Upper lobe of left lung (tissue), 6 donors: ENCODE data around the gene ACTC1. TPM values are rescaled to one million over a fixed set of nuclear protein-coding genes. Genes with fewer than 3 reads are reported as not detected.
A peak's percentile ranks its signal among the peaks of the same experiment; 100 is the strongest.

Experiments
- ATAC-seq, 2 donors: fragments of 200-7000 bp; cut with Tn5 transposase; one replicate each; pipeline ENCODE4 v1.9.1; 2022; ENCODE audit warnings: mild to moderate bottlenecking in 2 of 2, moderate library complexity in 2 of 2; ENCODE audit not compliant: low FRiP score in 2 of 2
- DNase-seq, 2 donors: peaks; one replicate each; pipeline ENCODE4 v3.0.0-alpha.2; 2019 to 2020
- H3K27ac ChIP-seq, 4 donors: fragments of 200-600 bp; sonication (generic); one replicate each; pipeline ENCODE4 v1.5.1; 2016 to 2019
- H3K27me3 ChIP-seq, 4 donors: fragments of 200-600 bp; sonication (generic); one replicate each; pipeline ENCODE4 v1.5.1; 2017 to 2019
- H3K36me3 ChIP-seq, 4 donors: fragments of 200-600 bp; sonication (generic); one replicate each; pipeline ENCODE4 v1.5.1; 2016 to 2019
- H3K4me1 ChIP-seq, 4 donors: fragments of 200-600 bp; sonication (generic); one replicate each; pipeline ENCODE4 v1.5.1; 2018 to 2019
- H3K4me3 ChIP-seq, 4 donors: fragments of 200-600 bp; sonication (generic); one replicate each; pipeline ENCODE4 v1.5.1; 2017 to 2019; ENCODE audit warnings: mild to moderate bottlenecking in 2 of 4, moderate library complexity in 1 of 4
- H3K9me3 ChIP-seq, 4 donors: fragments of 200-600 bp; sonication (generic); one replicate each; pipeline ENCODE4 v1.5.1; 2018 to 2019
- EP300 ChIP-seq, 4 donors: sonication (generic); formaldehyde crosslinking; IDR thresholded peaks; one replicate each; pipeline ENCODE4 v1.5.1; 2017; ENCODE audit warnings: antibody characterized with exemption in 4 of 4, control low read depth in 2 of 4
- POLR2A ChIP-seq, 4 donors: fragments of 450-650 bp; IDR thresholded peaks; one replicate each; pipeline ENCODE4 v1.5.1; 2016 to 2017; ENCODE audit warnings: antibody characterized with exemption in 4 of 4, mild to moderate bottlenecking in 2 of 4
- POLR2AphosphoS5 ChIP-seq, 2 donors: sonication (generic); formaldehyde crosslinking; IDR thresholded peaks; one replicate each; pipeline ENCODE4 v1.5.1; 2017; ENCODE audit warnings: antibody characterized with exemption in 2 of 2
- WGBS, 2 donors: methylation state at CpG; one replicate each; pipeline ENCODE4 v1.1.5; 2017 to 2018; 5-methylcytosine and 5-hydroxymethylcytosine counted together
- total RNA-seq, 6 donors: library from RNA; depleted of rRNA in 4 of 6; stranded (reverse); fragments of >200 nt in 4 of 6; gene quantifications; one replicate each; pipeline versions ENCODE4 v1.1.0 to v1.2.1, GENCODE V29; 2016 to 2021
- TF ChIP-seq, protein P1 (sequence below), 6 experiments: fragments of 450-650 bp in 4 of 6; fragments of 200-600 bp in 2 of 6; sonication (generic) in 2 of 6; IDR thresholded peaks; one replicate each; pipeline ENCODE4 v1.5.1; 2016 to 2019; ENCODE audit warnings: antibody characterized with exemption in 6 of 6
- donor health status: DM: no; HTN: no; CAD: no; lungs with moderate emphysema.
- donor health status: DM: no; HTN: yes; CAD: no; lungs with severe emphysema.

ACTC1 gene
- total RNA-seq, 6 donors from 2014 or later: not detected

- no peak for TF ChIP-seq POLR2A (IDR thresholded peaks at IDR 0.05)
- Histone ChIP-seq H3K27ac (no peak overlapping the region), H3K4me1 (peaks cover 0 to 16% (median 1%) of the 10 kb centered on the region in 4 donors), H3K9me3 (no peaks in the 10 kb centered on the region), H3K27me3 (peaks cover 0 to 18% (median 8%) of the 10 kb centered on the region in 4 donors), H3K36me3 (no peaks in the 10 kb centered on the region), H3K4me3 (no peak overlapping the region)
- DNase-seq (no peak), ATAC-seq (no peak)
- 29 to 32% methylated on average over 2 of the region's 2 CpGs for WGBS, 2 donors
Measured at GRCh38 chr15:34793901-34794300, 1.4 kb downstream of the ACTC1 start.

- peaks cover 0 to 16% (median 1%) of the 10 kb centered on the region in 4 donors for H3K4me1 ChIP-seq
- peaks cover 0 to 18% (median 8%) of the 10 kb centered on the region in 4 donors for H3K27me3 ChIP-seq
- TF ChIP-seq POLR2AphosphoS5 (IDR thresholded peaks at IDR 0.05) (no peak), EP300 (IDR thresholded peaks at IDR 0.05) (no peak), POLR2A (IDR thresholded peaks at IDR 0.05) (no peak)
- TF ChIP-seq, protein P1, sequence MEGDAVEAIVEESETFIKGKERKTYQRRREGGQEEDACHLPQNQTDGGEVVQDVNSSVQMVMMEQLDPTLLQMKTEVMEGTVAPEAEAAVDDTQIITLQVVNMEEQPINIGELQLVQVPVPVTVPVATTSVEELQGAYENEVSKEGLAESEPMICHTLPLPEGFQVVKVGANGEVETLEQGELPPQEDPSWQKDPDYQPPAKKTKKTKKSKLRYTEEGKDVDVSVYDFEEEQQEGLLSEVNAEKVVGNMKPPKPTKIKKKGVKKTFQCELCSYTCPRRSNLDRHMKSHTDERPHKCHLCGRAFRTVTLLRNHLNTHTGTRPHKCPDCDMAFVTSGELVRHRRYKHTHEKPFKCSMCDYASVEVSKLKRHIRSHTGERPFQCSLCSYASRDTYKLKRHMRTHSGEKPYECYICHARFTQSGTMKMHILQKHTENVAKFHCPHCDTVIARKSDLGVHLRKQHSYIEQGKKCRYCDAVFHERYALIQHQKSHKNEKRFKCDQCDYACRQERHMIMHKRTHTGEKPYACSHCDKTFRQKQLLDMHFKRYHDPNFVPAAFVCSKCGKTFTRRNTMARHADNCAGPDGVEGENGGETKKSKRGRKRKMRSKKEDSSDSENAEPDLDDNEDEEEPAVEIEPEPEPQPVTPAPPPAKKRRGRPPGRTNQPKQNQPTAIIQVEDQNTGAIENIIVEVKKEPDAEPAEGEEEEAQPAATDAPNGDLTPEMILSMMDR (IDR thresholded peaks at IDR 0.05): no peak
- DNase-seq (peak in 1 of 2 donors; percentile 6), ATAC-seq (no peak)
- no peak overlapping the region for H3K27ac ChIP-seq
- H3K9me3 ChIP-seq: no peaks in the 10 kb centered on the region
- WGBS, 2 donors: 88 to 92% methylated on average over 9 of the region's 9 CpGs
- no peak overlapping the region for H3K4me3 ChIP-seq
- no peaks in the 10 kb centered on the region for H3K36me3 ChIP-seq
Measured at GRCh38 chr15:34793071-34793470, 2.3 kb downstream of the ACTC1 start.

GRCh38 chr15:34791701-34792100 lies 3.6 kb downstream of the ACTC1 start:
- TF ChIP-seq, protein P1 (IDR thresholded peaks at IDR 0.05): no peak
- TF ChIP-seq EP300 (IDR thresholded peaks at IDR 0.05) (no peak), POLR2A (IDR thresholded peaks at IDR 0.05) (no peak), POLR2AphosphoS5 (IDR thresholded peaks at IDR 0.05) (no peak)
- Histone ChIP-seq H3K27me3 (peaks cover 0 to 18% (median 8%) of the 10 kb centered on the region in 4 donors), H3K4me1 (peaks cover 0 to 16% (median 1%) of the 10 kb centered on the region in 4 donors), H3K9me3 (no peaks in the 10 kb centered on the region), H3K36me3 (no peaks in the 10 kb centered on the region), H3K4me3 (no peak overlapping the region), H3K27ac (no peak overlapping the region)
- 65 to 69% methylated on average over 3 of the region's 3 CpGs for WGBS, 2 donors
- no peak for ATAC-seq
- no peak for DNase-seq

GRCh38 chr15:34790121-34790520 lies 5.2 kb downstream of the ACTC1 start:
- H3K4me1 ChIP-seq: peaks cover 0 to 9% (median 1%) of the 10 kb centered on the region in 4 donors
- DNase-seq: no peak
- 71 to 72% methylated on average over 6 of the region's 6 CpGs for WGBS, 2 donors
- no peaks in the 10 kb centered on the region for H3K9me3 ChIP-seq
- TF ChIP-seq EP300 (IDR thresholded peaks at IDR 0.05): no peak
- TF ChIP-seq POLR2A (IDR thresholded peaks at IDR 0.05): no peak
- TF ChIP-seq, protein P1 (IDR thresholded peaks at IDR 0.05): no peak
- no peak for TF ChIP-seq POLR2AphosphoS5 (IDR thresholded peaks at IDR 0.05)
- no peak overlapping the region for H3K4me3 ChIP-seq
- peaks cover 0 to 9% (median 3%) of the 10 kb centered on the region in 4 donors for H3K27me3 ChIP-seq
- no peaks in the 10 kb centered on the region for H3K36me3 ChIP-seq
- no peak for ATAC-seq
- H3K27ac ChIP-seq: no peak overlapping the region

DNA sequence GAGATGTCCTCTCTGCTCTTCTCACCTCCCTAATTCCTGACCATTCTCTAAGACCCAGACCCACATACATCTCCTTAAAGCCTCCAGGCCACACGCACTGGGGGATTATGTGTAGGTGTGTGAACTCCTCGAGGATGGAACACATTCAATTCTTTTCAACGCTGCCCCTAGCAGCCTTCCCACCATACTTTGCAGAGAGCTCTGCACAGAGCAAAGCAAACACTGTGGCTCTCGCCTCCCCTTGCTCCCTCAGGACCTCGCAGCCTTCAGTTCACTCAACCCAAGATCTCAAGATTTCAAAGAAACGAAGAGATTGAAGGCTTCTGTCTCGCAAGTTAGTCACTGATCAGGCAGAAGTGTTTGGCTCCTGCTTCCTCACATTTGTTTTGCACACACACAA lies 6.0 kb downstream of the ACTC1 start:
- no peak overlapping the region for H3K4me3 ChIP-seq
- WGBS, 2 donors: 44 to 52% methylated on average over 7 of the region's 7 CpGs
- H3K27ac ChIP-seq: no peak overlapping the region
- ATAC-seq: no peak
- no peaks in the 10 kb centered on the region for H3K36me3 ChIP-seq
- H3K9me3 ChIP-seq: no peaks in the 10 kb centered on the region
- peaks cover 0 to 2% (median 0%) of the 10 kb centered on the region in 4 donors for H3K4me1 ChIP-seq
- DNase-seq: no peak
- H3K27me3 ChIP-seq: peaks cover 0 to 2% (median under 1%) of the 10 kb centered on the region in 4 donors
- TF ChIP-seq POLR2A (IDR thresholded peaks at IDR 0.05) (no peak), POLR2AphosphoS5 (IDR thresholded peaks at IDR 0.05) (no peak), EP300 (IDR thresholded peaks at IDR 0.05) (no peak)
- TF ChIP-seq, protein P1 (IDR thresholded peaks at IDR 0.05): no peak
